RPMI7951 (cell line): ENCODE results near the gene GIT2. TPM values are rescaled to one million over a fixed set of nuclear protein-coding genes. Genes with fewer than 3 reads are reported as not detected.
"Not testable (repeated sequence)": the region's sequence is repeated elsewhere in the genome, so short reads cannot be mapped to it uniquely, and the experiment has no call there.

Experiments used
- DNase-seq: peaks from one replicate; pipeline ENCODE4 v3.0.0-alpha.2; 2012; ENCODE audit warnings: low read depth
- total RNA-seq: library from RNA; depleted of rRNA; stranded (reverse); fragments of >200 nt; shearing (Covaris generic); gene quantifications from 2 replicates; pipeline ENCODE4 v1.2.3, GENCODE V29; 2014; rRNA removed

GIT2 gene
- total RNA-seq, 1 experiment from 2014 or later: 24.3 TPM

GRCh38 chr12:109891731-109892130, 104.4 kb downstream of the GIT2 start:
- DNase-seq: not testable (repeated sequence)

GRCh38 chr12:109890620-109891170, 105.5 kb downstream of the GIT2 start:
- no peak for DNase-seq

DNA sequence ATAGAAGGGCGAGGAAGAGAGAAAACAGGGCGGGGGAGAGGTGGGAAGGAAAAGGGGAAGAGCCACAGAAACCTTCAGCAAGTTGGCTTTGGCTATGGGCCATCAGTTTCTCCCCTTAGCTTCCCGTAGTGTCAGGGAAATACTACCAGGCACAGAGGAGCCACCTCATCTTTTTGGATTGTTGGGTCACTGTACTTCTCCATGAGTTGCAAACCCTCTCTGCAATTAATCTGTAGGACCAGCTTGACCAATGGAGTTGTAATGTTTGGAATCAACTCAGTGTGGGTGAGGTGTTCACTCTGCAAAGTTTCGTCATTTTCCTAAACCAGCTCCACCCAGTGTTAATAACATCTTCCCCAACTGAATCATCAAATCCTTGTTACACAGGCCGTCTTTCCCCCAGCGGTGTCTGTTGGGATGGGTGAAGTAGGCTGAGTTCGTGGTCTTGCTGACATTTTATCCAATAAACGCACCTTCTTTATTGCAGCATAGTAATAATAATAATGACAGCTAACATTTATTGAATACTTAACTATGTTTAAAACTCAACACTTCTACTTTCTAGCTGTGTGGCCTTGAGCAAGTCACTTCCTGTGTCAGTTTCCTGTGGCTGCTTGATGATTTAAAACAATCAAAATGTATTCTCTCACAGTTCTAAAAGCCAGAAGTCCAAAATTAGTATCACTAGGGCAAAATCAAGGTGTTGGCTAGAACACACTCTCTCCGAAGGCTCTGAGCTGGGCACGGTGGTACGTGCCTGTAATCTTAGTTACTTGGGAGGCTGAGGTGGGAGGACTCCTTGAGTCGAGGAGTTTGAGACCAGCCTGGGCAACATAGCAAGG, 107.8 kb downstream of the GIT2 start:
- peak; percentile 72 for DNase-seq

- DNase-seq: no peak
These were observed 110.6 kb downstream of the GIT2 start for GRCh38 chr12:109885616-109886015.

GRCh38 chr12:109883461-109883860, 112.7 kb downstream of the GIT2 start:
- DNase-seq: no peak

DNA sequence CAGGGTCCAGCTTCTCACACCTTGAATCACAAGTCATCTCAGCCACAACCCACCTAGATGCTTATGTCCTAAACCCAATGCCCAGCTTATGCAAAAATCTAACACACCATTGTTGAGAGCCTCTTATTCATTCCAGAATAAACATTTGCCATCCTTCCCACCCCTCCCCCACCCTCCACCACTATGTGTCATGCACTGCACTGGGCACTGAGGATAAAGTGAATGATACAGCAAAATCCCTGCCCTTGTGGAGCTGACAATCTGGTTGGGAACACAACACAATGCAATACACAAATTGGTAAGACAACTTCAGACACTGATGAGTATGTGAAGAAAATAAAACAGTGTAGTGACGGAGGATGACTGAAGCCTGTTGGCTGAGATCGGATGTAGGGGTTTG, 114.4 kb downstream of the GIT2 start:
- DNase-seq: no peak

DNA sequence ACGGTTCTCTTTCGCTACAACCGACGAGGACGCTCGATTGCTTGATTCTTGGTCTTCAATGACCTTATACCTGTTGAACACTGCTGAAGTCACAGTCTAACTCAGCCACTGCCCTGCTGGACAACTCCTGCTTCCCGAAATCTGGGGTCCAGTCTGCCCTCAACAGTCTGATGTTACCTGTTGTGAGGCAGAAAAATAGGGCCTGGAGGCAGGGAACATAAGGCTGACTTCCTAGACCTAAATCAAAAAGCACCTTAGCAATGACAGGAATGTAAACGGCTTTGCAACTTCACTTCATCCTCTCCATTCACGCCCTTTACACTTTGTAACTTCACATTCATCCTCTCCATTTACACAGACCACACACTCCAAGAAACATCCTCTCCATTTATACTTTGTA, 115.2 kb downstream of the GIT2 start:
- DNase-seq: no peak

GRCh38 chr12:109880043-109880931, 115.9 kb downstream of the GIT2 start, which contains the start of gene GLTP:
Gene GLTP (minus strand): TSS chr12:109880541. CDS start chr12:109880374, 167 bp downstream.
- DNase-seq: peak; percentile 75

Other genes with a start within 250 kb of the GIT2 start
- gene TRPV4, start 163.0 kb downstream of the GIT2 start, total RNA-seq: 0.68 and 0.96 TPM in 2 replicates
- 35.7 and 36.8 TPM in 2 replicates for gene GLTP, start 115.8 kb downstream of the GIT2 start, total RNA-seq
- gene TCHP, start 96.1 kb downstream of the GIT2 start, total RNA-seq: 9.4 and 10.2 TPM in 2 replicates
- gene ANKRD13A, start 3.1 kb upstream of the GIT2 start, total RNA-seq: 37.2 and 39.4 TPM in 2 replicates
- 14.9 and 15.9 TPM in 2 replicates for gene C12orf76, start 52.2 kb upstream of the GIT2 start, total RNA-seq
- gene IFT81, start 128.0 kb upstream of the GIT2 start, total RNA-seq: 19.7 and 23.4 TPM in 2 replicates